ENCODE data around the gene IL20RA. TPM values are rescaled to one million over a fixed set of nuclear protein-coding genes. Genes with fewer than 3 reads are reported as not detected.

Gene IL20RA
- total and polyA plus RNA-seq, 2 of the 8 experiments (the other 6 are each of a cell fraction or from before 2014, with no cell fraction given): 1.3 to 1.7 TPM

DNA sequence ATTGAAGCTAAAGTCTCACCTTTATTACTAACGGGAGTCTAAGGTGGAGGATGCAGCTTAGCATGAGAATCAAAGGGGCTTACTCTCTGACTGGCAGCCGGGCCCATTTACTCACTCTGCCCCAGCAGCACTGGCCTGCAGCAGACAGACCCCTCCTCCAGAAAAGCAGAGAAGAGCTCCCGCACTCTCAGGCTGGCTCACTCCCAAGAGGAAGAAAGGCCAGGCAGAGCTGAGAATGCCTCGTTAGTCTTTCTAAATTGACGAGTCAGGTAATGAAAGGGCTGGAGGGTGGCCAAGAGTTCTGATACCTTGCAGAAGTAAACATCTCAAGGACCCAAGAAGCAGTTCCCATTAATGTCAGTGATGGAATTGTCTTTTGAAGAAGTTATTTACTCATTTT is 44.5 kb upstream of the IL20RA start:
- H3K23ac ChIP-seq (ENCODE audit: insufficient read length): no peak overlapping the region
- H3K27me3 ChIP-seq (replicated peaks in 1 of 4; ENCODE audit: control insufficient read depth in 3 of 4, extremely low read depth in 1 of 4, insufficient read depth in 3 of 4, low read length in 3 of 4): no peaks in the 10 kb centered on the region
- no peaks in the 10 kb centered on the region for H3K79me1 ChIP-seq (ENCODE audit: low read depth, low read length)
- no peaks in the 10 kb centered on the region for H3K79me2 ChIP-seq (ENCODE audit: control insufficient read depth in 1 of 2, insufficient read depth in 2 of 2, low read length in 2 of 2)
- H3K4me1 ChIP-seq (replicated peaks in 1 of 4; ENCODE audit: control insufficient read depth in 3 of 4, insufficient read depth in 4 of 4, low read length in 3 of 4): no peaks in the 10 kb centered on the region
- no peak overlapping the region for H3K9ac ChIP-seq (replicated peaks in 1 of 4; ENCODE audit: extremely low read depth in 1 of 4, low read depth in 3 of 4, low read length in 3 of 4)
- H3K4me2 ChIP-seq (ENCODE audit: insufficient read depth in 1 of 2, low read depth in 2 of 2, low read length in 2 of 2): no peak overlapping the region
- H3K14ac ChIP-seq (ENCODE audit: insufficient read length): no peak overlapping the region
- no peak overlapping the region for H3K4me3 ChIP-seq (ENCODE audit: extremely low read depth in 1 of 4, insufficient read depth in 2 of 4, low read depth in 3 of 4, low read length in 4 of 4)
- H3K4ac ChIP-seq (replicated peaks; ENCODE audit: insufficient read length, low read depth, low read length): no peak overlapping the region
- no peaks in the 10 kb centered on the region for H4K20me1 ChIP-seq (replicated peaks in 1 of 2; ENCODE audit: control insufficient read depth in 1 of 2, insufficient read depth in 2 of 2, low read length in 2 of 2)
- no peaks in the 10 kb centered on the region for H3K9me3 ChIP-seq (ENCODE audit: insufficient read depth in 2 of 2, low read depth in 1 of 2, low read length in 1 of 2)
- H3K18ac ChIP-seq (ENCODE audit: extremely low read depth, low read length): no peak overlapping the region
- H3K56ac ChIP-seq (replicated peaks; ENCODE audit: insufficient read length, low read depth, low read length): no peak overlapping the region
- no peak overlapping the region for H4K5ac ChIP-seq (ENCODE audit: insufficient read length, low read depth, low read length)
- H4K91ac ChIP-seq (replicated peaks; ENCODE audit: insufficient read length, low read length): no peak overlapping the region
- H2AFZ ChIP-seq (ENCODE audit: low read length): no peak overlapping the region
- H2BK20ac ChIP-seq (ENCODE audit: low read length): no peak overlapping the region
- no peak overlapping the region for H2BK15ac ChIP-seq (ENCODE audit: low read length)
- H3K27ac ChIP-seq (ENCODE audit: low read depth, low read length): no peak overlapping the region
- ChIA-PET CTCF (ENCODE audit: partially characterized antibody) (interaction anchor here (0.7 to 3.3 kb wide), 9 partner anchors 9 to 553 kb away, joined by 3 to 22 read pairs (median 3); no protein-coding TSS in a partner anchor), POLR2A (ENCODE audit: partially characterized antibody) (interaction anchor here (1.2 kb wide), 1 partner anchor 129 kb away, joined by 4 read pairs; no protein-coding TSS in a partner anchor)
- no peak overlapping the region for H4K8ac ChIP-seq (ENCODE audit: extremely low read depth, insufficient read depth, low read length)
- no peak overlapping the region for H2BK120ac ChIP-seq (replicated peaks; ENCODE audit: low read depth, low read length)
- H3K23me2 ChIP-seq (ENCODE audit: low read depth, low read length): no peaks in the 10 kb centered on the region
- FAIRE-seq (no peak), DNase-seq (ENCODE audit: low read depth in 1 of 2, low spot score in 2 of 2) (no peak)
- no peak overlapping the region for H2BK12ac ChIP-seq (ENCODE audit: low read depth, low read length)
- H2AK5ac ChIP-seq (ENCODE audit: low read depth, low read length): no peak overlapping the region
- no peaks in the 10 kb centered on the region for H3K36me3 ChIP-seq (ENCODE audit: control insufficient read depth in 2 of 4, insufficient read depth in 4 of 4, low read length in 3 of 4)
- 80% methylated on average over 5 of the region's 5 CpGs; no CpG with 5 or more reads in 1 of the 2 experiments for WGBS, 2 experiments (ENCODE audit: extremely low coverage in 1 of 2, insufficient coverage in 1 of 2, insufficient read length in 1 of 2, insufficient replicate concordance in 2 of 2, low coverage in 1 of 2, low lambda C conversion rate in 2 of 2, missing lambda C conversion rate in 1 of 2)
- no peak overlapping the region for H2BK5ac ChIP-seq (ENCODE audit: low read depth, low read length)
- TF ChIP-seq RXRA (IDR thresholded peaks at IDR 0.05; ENCODE audit: insufficient read depth, low read depth, low read length): no peak
- TF ChIP-seq, protein P1, sequence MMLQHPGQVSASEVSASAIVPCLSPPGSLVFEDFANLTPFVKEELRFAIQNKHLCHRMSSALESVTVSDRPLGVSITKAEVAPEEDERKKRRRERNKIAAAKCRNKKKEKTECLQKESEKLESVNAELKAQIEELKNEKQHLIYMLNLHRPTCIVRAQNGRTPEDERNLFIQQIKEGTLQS (IDR thresholded peaks at IDR 0.05; ENCODE audit: insufficient read depth, low read depth, low read length): no peak
- TF ChIP-seq TAF1 (IDR thresholded peaks at IDR 0.05; ENCODE audit: low read depth, low read length): no peak
- no peak for TF ChIP-seq SRF (IDR thresholded peaks at IDR 0.05; ENCODE audit: low read depth, low read length)
- TF ChIP-seq EP300 (IDR thresholded peaks at IDR 0.05; ENCODE audit: borderline replicate concordance in 1 of 2, low read depth in 2 of 2, low read length in 2 of 2): no peak
- TF ChIP-seq RBBP5 (IDR thresholded peaks at IDR 0.05; ENCODE audit: borderline replicate concordance, low read depth, low read length): no peak
- no peak for TF ChIP-seq JUN (IDR thresholded peaks at IDR 0.05; ENCODE audit: low read depth, low read length)
- TF ChIP-seq TBP (IDR thresholded peaks at IDR 0.05; ENCODE audit: low read depth, low read length): no peak
- TF ChIP-seq JUND (IDR thresholded peaks at IDR 0.05; ENCODE audit: low read length): no peak
- no peak for TF ChIP-seq TAF7 (optimal IDR thresholded peaks at IDR 0.05; ENCODE audit: borderline replicate concordance, low read depth, low read length)
- no peak for TF ChIP-seq BRCA1 (IDR thresholded peaks at IDR 0.05; ENCODE audit: low read depth, low read length)
- no peak for TF ChIP-seq CEBPB (IDR thresholded peaks at IDR 0.05; ENCODE audit: low read depth, low read length)
- no peak for TF ChIP-seq EZH2 (IDR thresholded peaks at IDR 0.05; ENCODE audit: low read depth, low read length, severe bottlenecking)
- no peak for TF ChIP-seq MAFK (IDR thresholded peaks at IDR 0.05; ENCODE audit: low read depth, low read length)
